ENCODE measurements around the gene PXDN.

Gene PXDN

DNA sequence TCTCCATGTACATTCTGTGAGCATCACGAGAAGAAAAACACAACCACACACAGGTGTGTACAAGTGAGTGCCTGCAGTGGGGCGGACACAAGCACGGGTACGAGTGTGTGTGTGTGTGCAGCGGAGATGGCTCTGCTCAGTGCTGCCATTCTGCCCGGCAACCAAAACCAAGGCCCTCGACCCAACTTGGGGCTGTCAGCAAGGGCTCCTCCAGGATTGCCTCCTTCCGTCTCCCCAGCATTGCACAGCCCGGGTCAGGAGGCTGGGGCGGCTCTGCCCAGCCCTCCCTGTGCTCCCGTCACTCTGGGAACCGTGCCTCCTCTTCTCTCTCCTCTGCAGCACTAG is 66.5 kb downstream of the PXDN start:
- DNase-seq: no peak

DNA sequence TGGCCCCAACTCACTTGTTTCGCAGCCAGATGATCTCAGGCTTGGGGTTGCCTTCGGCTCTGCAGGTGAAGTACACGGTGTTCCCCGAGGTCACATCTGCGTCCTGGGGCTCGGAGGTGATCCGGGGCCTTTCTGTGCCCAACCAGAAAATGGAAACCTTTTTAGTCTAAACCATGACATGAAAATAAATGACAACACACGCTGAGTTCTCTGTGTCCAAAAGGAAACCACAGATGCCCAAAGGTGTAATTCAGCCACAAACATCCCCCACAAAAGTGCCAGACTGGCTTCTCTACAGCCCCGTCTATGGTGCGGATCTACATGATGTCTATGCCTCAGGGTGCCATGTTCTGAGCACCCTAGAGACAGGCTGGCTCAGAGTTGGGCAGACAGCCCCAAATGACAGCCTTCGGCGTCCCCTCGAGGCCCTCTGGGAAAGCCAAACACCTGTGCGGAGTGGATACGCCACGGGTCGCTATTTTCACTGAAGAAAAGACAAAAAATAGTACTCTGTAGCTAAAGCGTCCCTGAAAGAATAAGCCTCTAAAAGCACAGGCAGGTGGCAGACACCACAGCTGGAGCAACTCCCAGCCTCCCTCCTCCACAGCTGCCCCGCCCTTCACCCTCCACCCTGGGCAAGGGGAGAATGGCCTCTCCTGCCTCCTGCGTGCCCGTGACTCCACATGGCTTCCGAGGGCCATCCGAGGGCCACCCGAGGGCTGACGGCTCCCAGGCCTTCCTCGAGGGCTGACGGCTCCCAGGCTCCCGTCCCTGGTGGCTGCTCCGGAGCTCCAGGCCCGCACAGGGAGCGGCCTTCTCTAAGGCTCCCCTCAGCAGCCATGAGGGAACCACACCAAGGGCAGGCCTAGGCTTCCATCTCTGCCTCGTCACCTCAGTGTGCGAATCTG is 67.1 kb downstream of the PXDN start:
- DNase-seq: no peak

DNA sequence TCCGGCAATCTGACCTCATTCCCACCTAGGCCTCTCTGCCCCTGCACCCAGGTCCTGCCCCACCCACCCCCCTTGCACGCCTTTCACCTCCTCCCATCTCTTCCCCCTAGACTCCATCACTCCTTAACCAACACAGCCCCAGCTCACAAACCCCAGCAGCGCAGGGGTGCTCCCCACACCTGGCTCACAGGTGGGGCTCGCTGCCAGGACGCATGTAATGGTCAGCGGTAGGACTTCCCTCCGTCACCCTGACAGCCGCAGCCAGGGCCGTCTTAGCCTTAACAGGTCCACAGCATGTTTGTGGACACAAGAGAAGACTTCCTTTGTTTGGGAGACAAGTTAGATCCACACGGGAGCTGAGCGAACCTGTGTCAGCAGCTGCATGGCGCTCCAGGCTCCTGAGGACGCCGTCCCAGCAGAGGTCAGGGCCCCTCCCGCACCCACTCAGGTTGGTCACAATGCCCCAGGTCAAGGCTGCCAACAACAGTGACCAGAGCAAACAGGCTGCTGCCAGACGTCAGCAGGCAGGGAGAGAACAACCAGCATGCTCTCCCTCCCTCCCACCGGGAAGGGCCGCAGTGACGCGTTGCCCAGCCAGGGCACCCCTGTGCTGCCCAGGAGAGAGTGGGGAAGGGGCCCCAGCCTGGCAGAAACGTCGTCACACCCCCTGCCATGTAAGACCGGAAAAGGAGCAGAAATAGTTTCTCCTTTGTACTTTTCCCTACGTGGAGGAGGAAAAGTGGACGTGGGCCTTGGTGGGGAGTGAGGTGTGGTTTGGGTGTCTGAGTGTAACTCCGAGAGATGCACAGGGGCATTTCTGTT is 68.0 kb downstream of the PXDN start:
- DNase-seq: no peak

DNA sequence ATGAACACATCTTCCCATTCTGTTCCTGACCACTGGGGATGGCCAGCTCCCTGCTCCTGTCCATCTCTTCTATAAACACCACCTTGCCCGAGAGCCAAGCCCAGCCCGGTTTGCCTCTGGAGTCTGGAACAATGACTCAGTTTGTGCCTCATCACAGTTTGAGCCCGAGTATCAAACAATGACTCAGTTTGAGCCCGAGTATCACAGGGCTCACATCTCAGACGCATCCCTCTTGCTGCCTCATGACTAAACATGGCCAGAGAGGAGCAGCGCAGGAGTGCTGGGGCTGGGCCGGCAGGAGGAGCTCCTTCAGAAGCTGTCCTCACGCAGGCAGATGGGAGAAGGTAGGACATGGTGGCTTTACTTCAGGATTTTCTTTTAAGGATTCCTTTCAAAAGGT is 68.7 kb downstream of the PXDN start:
- DNase-seq: no peak

DNA sequence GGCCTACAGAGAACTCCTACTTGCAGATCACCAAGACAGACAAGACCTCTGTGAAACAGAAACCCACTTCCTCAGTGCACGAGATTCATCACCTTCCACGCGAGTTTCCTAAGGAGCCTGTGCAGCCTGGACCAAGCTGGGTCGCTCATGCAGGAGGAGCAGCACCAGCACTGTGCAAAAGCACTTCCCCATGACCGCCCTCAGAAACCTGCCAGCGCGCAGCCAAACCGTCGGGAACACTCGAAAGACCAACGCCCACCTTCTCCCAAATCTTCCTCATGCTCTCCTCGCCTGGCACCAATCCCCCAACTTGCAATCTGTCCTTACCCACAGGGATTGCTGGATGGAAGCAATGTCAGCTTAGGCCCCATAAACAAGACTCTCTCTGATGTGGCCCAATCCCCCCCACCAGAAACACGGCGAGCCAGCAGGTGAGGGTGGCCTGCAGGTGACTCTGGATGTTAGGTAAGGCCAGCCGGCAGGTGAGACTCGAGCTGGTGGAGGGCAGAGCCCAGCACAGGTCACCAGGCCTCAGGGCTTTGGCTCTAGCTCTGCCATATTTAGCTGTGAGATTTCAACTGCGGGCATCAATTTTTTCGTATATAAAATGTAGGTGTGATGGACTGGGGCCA is 69.4 kb downstream of the PXDN start:
- DNase-seq: no peak

DNA sequence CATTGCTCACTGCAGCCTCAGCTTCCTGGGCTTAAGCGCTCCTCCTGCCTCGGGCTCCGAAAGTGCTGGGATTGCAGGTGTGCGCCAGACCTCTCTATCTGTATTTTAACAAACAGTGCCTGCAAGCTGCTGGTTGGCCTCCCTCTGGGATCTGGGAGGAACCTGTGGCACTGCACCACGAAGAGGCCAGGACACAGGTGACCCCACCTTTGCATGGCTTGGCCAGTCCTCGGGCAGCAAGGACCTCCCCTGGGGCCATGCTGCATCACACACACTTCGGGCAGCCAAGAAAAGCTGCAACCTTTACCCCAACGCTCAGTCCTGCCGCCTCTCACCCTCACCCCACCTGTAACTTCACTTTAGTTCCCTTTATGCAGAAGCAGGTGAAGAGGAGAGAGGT is 70.0 kb downstream of the PXDN start:
- DNase-seq: no peak

DNA sequence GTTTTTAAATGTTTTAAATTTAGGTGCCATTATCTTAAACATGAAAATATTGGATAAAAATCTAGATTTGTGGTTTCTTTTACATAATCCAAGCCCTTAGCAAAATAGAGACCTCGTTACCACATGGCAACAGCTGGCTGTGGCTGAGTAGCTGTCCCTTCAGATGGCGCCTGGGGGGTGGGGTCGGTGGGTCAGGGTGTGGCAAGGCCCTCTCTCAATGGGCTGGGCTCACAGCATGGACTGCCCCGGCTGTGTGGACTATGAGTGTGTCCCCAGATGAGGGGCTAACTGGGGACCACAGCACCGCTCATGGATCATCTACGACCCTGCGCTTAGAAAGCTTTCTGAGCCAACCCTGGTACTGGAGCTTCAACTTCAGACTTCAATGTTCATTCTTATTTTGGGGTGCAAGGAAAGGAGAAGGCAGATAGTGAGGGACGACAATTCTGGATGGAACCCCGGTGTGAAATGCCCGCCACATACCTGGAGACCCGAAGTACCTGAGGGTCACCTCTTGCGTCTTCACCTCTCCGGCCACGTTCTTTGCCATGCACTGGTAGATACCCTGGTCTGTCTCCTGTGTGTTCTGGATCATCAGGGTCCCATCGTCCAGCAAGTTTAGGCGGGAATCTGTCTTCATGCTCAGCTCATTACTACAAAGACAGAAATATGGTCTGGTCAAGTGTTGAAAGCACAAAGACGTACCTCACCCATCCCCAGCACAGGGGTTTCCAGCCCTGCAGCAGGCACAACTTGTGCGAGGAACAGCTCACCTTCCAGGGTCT is 71.0 kb downstream of the PXDN start:
- no peak for DNase-seq

DNA sequence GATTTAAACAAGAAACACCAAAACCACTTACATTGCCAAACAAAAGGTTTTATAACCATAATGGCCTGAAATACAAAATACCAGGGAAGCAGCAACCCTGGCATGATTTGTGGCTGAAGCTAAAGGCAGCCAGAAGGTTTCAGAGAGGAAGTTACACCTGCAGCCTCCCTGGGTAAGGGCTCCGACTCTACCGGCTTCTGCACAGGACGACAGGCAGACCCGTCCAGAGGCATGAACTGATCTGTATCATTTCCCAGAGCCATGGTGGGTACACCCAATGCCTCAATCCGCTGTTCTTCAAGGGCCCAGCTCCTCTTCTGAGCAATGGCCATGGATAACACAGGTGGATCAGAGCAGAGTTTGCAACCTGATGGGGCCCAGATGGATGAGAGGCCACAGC is 71.6 kb downstream of the PXDN start:
- no peak for DNase-seq

DNA sequence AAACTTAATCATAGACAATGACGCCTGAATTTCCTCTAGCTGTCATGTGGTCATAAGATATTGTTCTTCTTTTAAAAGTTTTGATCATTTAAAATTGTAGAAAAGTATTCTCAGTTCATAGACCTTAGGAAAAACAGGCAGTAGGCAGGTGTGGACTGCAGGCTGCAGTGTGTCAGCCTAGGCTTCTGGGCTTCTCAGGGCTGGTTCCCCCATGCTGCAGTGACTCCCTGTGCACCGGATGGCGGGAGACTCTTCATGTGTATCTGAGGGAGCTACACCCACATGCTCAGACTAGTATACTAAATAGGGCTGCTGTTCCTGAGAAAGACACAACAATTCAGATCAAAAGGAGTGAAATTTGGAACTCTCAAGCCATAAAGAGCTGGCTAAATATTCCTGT is 72.4 kb downstream of the PXDN start:
- no peak for DNase-seq

DNA sequence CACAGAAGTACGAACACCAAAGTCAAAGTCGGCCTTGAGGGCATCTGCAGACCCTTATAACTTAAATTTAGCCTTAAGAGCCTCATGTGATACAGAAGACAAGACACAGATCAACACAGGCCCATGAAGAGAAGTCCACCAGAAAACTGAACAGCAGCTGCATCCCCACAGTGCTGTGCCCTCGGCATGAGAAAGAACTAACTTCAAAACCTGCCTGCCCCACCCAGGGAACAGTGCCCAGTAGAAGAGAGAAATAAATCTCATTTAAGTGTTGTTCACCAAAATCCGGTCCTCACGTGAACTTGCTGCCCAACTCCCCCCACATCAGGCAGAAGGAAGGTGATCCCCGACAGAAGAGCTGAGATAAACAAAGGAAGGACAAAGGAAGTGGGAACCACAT is 73.7 kb downstream of the PXDN start:
- no peak for DNase-seq

DNA sequence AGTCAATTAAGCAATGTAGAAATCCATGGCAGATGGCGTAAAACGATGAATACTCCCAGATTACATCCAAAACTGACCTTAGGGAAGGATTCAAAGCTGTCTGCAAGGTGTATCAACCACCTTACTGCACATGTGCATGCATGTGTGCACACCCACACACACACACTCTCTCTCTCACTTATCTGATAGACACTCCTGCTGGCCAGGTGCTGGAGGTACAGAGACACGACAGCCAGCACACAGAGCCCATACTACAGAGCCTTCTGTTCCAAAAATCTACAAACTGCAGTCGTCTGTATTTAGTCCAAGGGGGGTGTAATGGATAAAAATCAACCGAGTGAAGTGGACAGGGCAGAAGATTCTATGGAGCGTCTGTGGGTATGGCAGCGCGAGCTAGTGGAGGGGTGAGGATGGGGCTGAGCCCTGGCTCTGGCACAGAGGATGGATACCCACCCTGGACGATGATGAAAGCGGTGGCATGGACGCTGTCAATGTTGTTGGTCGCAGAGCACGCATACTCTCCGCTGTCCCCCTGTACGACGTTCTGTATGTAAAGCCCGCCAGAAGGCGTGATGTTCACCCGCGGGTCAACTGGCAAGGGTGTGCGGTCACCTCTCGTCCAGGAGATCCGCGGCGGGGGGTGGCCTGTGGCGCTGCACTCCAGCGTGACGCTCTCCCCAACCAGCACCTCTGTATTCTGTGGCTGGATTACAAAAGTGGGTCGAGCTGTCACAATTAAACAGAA is 78.4 kb downstream of the PXDN start:
- no peak for DNase-seq

DNA sequence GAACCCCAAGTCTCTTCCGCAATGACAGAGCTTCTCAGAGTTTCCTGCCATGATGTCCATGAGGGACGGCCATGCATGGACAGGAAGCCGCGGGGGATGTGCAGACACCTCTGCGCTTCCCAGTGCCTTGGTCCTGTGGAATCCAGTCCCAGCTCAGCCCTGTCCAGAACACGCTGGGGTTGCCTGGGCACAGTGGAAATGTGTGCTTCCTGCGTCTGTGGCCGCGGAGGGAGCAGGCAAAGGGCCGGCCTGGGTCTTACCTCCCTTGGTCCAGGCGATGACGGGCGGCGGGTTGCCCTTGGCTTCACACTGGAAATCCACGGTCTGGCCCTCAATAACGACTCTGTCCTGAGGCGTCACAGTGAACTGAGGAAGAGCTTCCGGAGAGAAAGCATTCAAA is 79.6 kb downstream of the PXDN start:
- no peak for DNase-seq

DNA sequence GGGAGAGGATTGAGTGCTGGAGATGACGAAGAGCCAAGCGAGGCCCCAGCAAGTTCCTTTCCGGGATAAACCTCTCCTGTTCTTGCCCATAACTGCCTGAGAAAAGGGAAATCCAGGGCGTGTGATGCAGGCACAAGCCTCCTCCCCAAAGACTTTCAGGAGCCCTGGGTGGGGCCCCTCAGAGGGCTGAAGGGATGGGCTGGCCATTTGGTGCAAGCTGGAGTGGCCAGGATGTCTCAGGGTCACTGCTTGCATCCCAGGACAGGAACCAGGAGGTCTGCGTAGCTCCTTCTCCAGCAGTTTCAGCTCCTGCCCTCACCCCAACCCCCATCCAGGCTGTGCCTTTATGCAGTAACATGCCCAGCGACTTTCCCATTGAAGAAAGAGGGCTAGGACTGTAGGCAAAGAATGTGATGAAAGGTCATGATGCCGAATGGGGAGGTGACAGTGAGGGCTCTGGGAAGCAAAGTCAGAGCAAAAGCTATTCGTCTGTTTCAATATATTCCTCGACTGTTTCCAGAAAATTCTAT is 80.2 kb downstream of the PXDN start:
- DNase-seq: no peak

DNA sequence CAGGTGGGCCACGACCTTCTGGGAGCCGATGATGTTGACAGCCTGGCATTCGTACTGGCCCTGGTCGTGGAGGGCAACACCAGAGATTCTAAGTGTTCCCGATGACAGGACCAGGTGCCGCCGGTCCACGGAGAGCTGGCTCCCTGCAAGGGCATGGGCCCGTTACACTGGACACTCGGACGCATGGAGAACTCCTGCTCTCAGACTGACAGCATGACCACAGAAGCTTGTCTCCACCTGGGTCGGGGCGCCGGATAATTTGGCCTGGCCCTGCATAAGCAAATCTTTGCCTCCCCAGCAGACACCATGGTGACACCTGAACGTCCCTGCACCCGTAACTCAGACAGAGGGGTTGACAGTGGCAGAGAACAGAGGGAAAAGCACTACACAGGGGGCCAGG is 80.7 kb downstream of the PXDN start:
- no peak for DNase-seq

DNA sequence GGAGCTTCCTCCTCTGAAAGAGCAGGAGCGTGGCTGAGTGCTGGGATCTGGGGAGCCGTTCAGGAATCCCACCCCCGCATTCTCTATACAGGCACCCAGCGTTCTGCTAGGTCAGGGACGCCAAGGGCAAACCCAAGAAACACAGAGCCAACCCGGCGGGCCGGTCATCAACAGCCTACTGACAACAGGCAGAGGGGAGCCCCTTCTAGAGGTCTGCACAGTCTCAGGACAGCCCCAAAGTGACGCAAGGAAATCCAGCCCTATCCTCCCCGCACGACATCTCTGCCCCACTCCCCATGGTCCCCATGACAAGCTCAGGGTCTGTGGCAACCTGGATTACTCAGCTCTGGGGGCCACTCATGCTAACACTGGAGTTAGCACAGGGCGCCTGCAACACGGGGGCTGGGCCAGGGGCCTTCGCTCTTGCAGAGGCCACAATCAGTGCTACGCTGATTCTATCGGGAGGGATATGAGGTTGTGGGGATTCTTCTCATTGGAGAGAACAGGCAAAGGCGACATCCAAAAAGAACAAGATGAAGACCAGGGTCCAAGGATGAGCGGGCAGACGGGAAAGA is 81.6 kb downstream of the PXDN start:
- DNase-seq: no peak

DNA sequence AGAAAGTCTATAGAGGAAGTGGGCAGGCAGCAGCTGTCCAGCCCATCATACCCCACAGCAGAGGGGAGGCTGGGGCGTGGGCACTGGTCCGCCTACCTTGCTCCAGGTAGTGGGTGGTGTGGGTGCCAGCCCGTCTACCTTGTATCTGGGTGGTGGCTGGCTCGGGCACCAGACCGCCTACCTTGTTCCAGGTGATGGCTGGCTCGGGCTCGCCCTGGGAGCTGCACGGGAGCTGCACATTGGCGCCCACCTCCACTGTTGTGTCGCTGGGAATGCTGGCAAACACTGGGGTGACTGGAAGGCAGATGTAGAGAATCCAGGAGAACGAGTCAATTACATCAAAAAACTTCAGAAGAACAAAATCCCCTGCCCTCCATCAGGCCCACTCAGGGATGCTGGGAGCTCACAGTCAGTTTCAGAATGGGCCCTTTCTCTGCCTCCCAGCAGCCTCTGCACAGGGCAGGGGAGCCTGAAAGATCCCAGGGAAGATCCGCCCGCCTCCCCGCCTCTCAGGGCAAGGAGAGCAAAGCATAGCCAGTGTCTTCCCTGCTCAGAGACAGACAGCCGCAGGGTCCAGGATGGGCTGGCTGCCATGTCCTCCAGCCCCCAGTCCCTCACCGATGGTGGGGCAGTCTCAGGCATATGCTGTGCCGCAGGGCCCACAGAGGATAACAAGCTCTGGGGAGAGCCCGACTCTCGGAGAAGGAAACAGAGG is 82.3 kb downstream of the PXDN start:
- DNase-seq: no peak

DNA sequence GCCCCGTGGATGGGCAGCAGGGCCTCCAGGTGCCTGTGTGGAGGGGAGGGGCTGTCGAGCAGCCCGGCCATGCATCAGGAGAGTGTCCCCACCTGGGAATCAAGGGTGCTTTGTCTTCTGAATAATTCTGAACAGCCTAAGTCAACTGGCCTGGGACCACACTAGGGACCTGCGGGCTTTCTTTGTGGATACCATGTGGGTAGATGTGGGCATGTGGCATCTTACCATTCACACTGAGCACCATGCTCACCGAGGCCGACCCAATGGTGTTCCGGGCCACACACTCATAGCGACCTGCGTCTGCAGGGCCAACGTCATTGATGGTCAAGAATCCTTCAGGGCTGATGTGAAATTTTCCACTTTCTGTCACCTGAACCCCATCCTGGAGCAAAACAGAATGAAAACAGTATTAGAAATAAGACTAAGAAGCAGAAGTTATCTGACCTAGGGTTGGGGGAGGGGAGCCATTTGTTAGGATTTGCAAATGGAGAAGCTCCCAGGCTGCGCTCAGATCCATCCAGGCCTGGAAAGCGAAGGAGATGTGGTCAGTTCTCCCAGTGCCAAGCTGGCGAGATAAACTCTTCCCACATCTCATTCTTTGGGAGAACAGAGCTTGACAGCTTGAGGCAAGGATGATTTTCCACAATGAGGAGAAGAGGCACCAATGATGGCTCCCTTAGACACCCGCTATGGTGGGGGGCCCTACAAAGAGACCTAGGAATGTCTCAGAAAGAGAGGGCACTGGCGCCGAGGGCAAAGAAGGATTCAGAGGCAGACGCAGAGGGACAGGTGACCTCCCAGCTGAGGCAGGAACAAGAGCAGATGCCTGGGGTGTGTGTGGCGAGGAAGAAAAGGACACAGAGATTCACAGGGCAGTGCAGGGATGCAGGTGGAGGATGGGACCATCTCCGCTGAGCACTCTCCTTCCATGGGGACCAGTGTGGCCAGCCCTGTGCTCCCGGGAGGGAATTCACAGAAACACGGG is 83.4 kb downstream of the PXDN start:
- no peak for DNase-seq

DNA sequence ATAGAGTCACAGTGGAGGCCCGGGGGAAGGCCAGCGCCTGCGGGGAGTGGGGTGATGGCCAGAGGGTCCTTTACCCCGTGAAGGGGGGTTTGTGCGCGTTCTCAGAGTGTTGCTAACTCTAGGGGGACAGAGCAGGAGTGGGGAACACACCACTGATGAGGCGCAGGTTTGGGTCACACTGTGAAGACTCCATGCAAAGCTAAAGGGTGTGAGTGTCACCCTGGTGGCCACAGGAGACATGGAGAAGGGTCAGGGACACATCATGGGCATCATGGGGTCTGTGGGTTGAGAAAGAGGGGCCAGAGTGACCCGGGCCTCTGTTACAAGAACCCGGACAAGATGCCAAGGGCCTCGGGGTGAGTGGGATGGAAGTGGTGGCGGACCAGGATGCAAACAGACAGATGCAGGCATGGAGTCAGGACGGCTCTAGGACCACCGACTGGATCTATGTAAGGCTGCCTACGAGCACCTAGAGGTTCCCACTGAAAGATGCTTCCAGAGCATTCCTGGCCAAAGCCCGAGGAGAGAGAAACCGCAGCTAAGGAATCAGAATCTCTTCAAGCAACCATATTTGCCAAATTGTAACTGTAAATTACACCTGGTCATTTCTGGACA is 84.3 kb downstream of the PXDN start:
- DNase-seq: no peak
